ENCODE measurements around the gene SOAT2.

DNA sequence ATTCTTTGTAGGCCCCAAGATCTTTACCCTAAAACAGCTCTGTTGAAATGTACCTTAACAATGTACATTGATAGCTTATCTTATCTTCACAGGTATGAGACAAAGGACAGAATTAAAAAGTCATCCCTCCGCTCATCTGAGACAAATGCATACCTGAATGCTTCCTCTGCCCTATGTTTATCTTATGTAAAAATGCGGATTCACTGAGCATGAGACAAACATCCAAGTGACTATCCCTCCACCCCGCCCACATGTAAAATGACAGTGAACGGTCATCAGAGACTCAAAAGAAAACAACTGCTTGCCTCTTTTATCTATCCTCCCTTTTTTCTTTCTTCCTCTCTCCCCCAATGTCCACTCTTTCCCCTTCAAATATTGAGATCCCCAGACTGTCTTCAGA is 40.1 kb downstream of the SOAT2 start:
- TF ChIP-seq POLR2AphosphoS5 (IDR thresholded peaks at IDR 0.05; ENCODE audit: insufficient read depth in 1 of 2, low read depth in 1 of 2) (no peak), CTCF (IDR thresholded peaks at IDR 0.05) (no peak)
